Measurements from ENCODE around the gene AMH.

DNA sequence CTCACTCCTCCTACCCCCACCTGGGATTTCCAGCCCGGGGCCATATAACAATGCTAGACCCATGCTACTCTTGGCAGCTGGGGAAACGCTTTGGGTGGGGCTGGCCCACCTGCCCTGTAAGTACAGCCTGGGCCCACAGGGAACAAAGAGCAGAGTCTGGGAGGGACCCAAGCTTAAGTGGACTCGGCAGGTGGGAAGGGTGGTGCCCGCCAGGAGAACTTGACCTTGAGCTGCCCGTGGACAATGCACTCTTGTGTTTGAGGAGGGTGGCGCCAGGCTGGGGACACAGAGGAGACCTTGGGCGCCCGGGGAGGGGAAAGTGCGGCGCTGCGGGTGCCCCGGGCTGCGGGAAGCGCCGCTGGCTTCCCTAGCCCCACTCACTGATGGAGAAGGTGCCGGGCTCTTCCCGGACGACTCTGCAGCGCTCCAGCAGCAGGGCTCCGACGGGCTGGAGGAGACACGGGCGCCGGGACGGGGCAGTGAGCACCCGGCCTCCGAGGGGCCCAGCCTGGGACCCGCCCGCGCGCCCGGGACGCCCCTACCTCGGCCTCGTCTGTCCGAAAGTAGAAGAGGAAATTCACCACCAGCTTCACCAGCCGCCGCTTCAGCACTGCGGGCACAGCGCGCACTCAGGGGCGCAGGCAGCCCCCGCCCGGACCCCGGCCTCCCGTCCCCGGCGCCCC is 13.6 kb upstream of the AMH start:
- TF ChIP-seq CTCF (IDR thresholded peaks at IDR 0.05) (no peak), POLR2AphosphoS5 (IDR thresholded peaks at IDR 0.05) (no peak)
